Right lung (tissue), 5 donors: ENCODE data around the gene STING1. TPM values are rescaled to one million over a fixed set of nuclear protein-coding genes. Genes with fewer than 3 reads are reported as not detected.

Experiments used
- DNase-seq, 2 donors: peaks; one replicate each; pipeline ENCODE4 v3.0.0-alpha.2; 2013
- polyA plus RNA-seq, 5 donors: library from polyadenylated mRNA; unstranded; fragments of 120-200 nt; gene quantifications; one replicate each; pipeline versions ENCODE4 v1.2.1 to v1.2.3, GENCODE V29; 2013; ENCODE audit warnings: inconsistent platforms in 1 of 5, low replicate concordance in 1 of 5; ENCODE audit not compliant: insufficient read length in 5 of 5, insufficient read depth in 1 of 5

STING1 gene
- polyA plus RNA-seq, 5 donors = 55.4 to 79.5 (median 70.6) TPM

GRCh38 chr5:139470821-139471300, 11.7 kb downstream of the STING1 start, which contains the start of gene SMIM33:
Gene SMIM33, plus strand, starts transcription at chr5:139471004. Its CDS starts 118 bp downstream, at chr5:139471122.
- DNase-seq = no peak

- no peak for DNase-seq
Measured at GRCh38 chr5:139468421-139468931, 14.1 kb downstream of the STING1 start.

GRCh38 chr5:139462586-139463276, 19.8 kb downstream of the STING1 start, which contains the start of gene ECSCR:
Gene ECSCR, minus strand, starts transcription at chr5:139462743. Its CDS starts 73 bp downstream, at chr5:139462670.
- no peak for DNase-seq

- no peak for DNase-seq
Measured at GRCh38 chr5:139461698-139462097, 20.9 kb downstream of the STING1 start.

GRCh38 chr5:139461176-139461575, 21.4 kb downstream of the STING1 start:
- no peak for DNase-seq

- DNase-seq = no peak
Measured at GRCh38 chr5:139460455-139460854, 22.1 kb downstream of the STING1 start.

GRCh38 chr5:139459451-139459934, 23.1 kb downstream of the STING1 start:
- no peak for DNase-seq

GRCh38 chr5:139458580-139459407, 23.8 kb downstream of the STING1 start:
- DNase-seq = no peak

- no peak for DNase-seq
Measured at GRCh38 chr5:139457653-139458306, 24.8 kb downstream of the STING1 start.

GRCh38 chr5:139457241-139457640, 25.3 kb downstream of the STING1 start:
- DNase-seq = no peak

GRCh38 chr5:139456776-139457175, 25.8 kb downstream of the STING1 start:
- DNase-seq = no peak

GRCh38 chr5:139454568-139455290, 27.8 kb downstream of the STING1 start:
- no peak for DNase-seq

- DNase-seq = no peak
Measured at GRCh38 chr5:139453683-139454567, 28.6 kb downstream of the STING1 start.

- DNase-seq = no peak
Measured at GRCh38 chr5:139451878-139452660, 30.5 kb downstream of the STING1 start.

- no peak for DNase-seq
Measured at GRCh38 chr5:139451176-139451575, 31.4 kb downstream of the STING1 start.

- no peak for DNase-seq
Measured at GRCh38 chr5:139446956-139447779, 35.4 kb downstream of the STING1 start.

GRCh38 chr5:139445325-139446170, 37.0 kb downstream of the STING1 start:
- peak in 1 of 2 donors; percentile 33 for DNase-seq
